Stomach (tissue), 4 donors: ENCODE measurements around the gene TEX29.

Source experiments
- EP300 ChIP-seq: sonication (generic); formaldehyde crosslinking; IDR thresholded peaks from one replicate; pipeline ENCODE4 v1.6.1; 2017; ENCODE audit warnings: antibody characterized with exemption
- POLR2AphosphoS5 ChIP-seq, 3 donors: sonication (generic); formaldehyde crosslinking; IDR thresholded peaks; one replicate each; pipeline ENCODE4 v1.6.1; 2016; ENCODE audit warnings: antibody characterized with exemption in 3 of 3

DNA sequence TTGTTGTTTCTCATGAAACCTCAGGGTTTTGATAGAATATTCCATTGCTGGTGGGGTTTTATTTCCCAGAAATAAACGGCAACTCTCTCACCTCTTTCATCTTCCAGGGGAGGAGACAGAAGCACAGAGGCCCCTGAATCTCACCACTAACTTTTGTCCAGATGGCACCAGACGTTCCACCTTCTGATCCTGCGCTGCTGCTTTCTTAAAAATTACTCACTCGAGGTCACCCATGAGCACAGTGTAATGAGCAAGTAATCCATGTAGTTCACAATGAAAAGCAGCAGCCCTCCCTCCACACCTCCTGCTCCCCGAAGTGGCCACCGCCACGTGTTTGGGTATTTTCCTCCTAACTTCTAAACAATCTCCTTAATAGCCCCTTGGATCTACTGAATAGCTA lies 51.3 kb downstream of the TEX29 start:
- TF ChIP-seq POLR2AphosphoS5 (IDR thresholded peaks at IDR 0.05) (no peak), EP300 (no peak)
